Parathyroid adenoma (tissue), 2 donors: Measurements from ENCODE around the gene AGAP1.

Source experiments
- H2AFZ ChIP-seq: fragments of 300-600 bp; sonication (generic); one replicate; pipeline ENCODE4 v1.7.0; 2017; ENCODE audit warnings: antibody characterized with exemption, mild to moderate bottlenecking
- H3K27ac ChIP-seq: fragments of 300-600 bp; sonication (generic); one replicate; pipeline ENCODE4 v1.7.0; 2017
- H3K27me3 ChIP-seq: fragments of 300-600 bp; sonication (generic); one replicate; pipeline ENCODE4 v1.7.0; 2017; ENCODE audit warnings: low read length; ENCODE audit not compliant: control insufficient read depth, insufficient read depth
- H3K36me3 ChIP-seq: fragments of 300-600 bp; sonication (generic); one replicate; pipeline ENCODE4 v1.7.0; 2017; ENCODE audit warnings: low read length; ENCODE audit not compliant: control insufficient read depth, insufficient read depth
- H3K4me1 ChIP-seq: fragments of 300-600 bp; sonication (generic); one replicate; pipeline ENCODE4 v1.7.0; 2017; ENCODE audit warnings: control low read depth
- H3K4me2 ChIP-seq: fragments of 300-600 bp; sonication (generic); one replicate; pipeline ENCODE4 v1.7.0; 2017; ENCODE audit warnings: low read length
- H3K4me3 ChIP-seq: fragments of 300-600 bp; sonication (generic); one replicate; pipeline ENCODE4 v1.7.0; 2017; ENCODE audit warnings: low read depth, low read length
- H3K79me2 ChIP-seq: fragments of 300-600 bp; sonication (generic); one replicate; pipeline ENCODE4 v1.7.0; 2017; ENCODE audit warnings: control low read depth
- H3K9ac ChIP-seq: fragments of 300-600 bp; sonication (generic); one replicate; pipeline ENCODE4 v1.7.0; 2017; ENCODE audit warnings: mild to moderate bottlenecking
- H3K9me3 ChIP-seq: fragments of 300-600 bp; sonication (generic); one replicate; pipeline ENCODE4 v1.7.0; 2017; ENCODE audit warnings: low read length; ENCODE audit not compliant: control insufficient read depth
- TF ChIP-seq, protein P1 (sequence below): fragments of 300-600 bp; sonication (generic); IDR thresholded peaks from one replicate; pipeline ENCODE4 v1.7.0; 2017; ENCODE audit warnings: antibody characterized with exemption, mild to moderate bottlenecking
- donor health status: primary hyperparathyroidism.

The AGAP1 gene

GRCh38 chr2:235692076-235692475 lies 198.2 kb downstream of the AGAP1 start:
- Histone ChIP-seq H3K4me2 (no peak overlapping the region), H3K27ac (no peak overlapping the region), H3K36me3 (no peaks in the 10 kb centered on the region), H2AFZ (no peak overlapping the region), H3K9me3 (no peaks in the 10 kb centered on the region), H3K4me3 (no peak overlapping the region), H3K4me1 (peaks cover 4% of the 10 kb centered on the region), H3K9ac (no peak overlapping the region), H3K27me3 (no peaks in the 10 kb centered on the region), H3K79me2 (peaks cover 56% of the 10 kb centered on the region)
- TF ChIP-seq, protein P1, sequence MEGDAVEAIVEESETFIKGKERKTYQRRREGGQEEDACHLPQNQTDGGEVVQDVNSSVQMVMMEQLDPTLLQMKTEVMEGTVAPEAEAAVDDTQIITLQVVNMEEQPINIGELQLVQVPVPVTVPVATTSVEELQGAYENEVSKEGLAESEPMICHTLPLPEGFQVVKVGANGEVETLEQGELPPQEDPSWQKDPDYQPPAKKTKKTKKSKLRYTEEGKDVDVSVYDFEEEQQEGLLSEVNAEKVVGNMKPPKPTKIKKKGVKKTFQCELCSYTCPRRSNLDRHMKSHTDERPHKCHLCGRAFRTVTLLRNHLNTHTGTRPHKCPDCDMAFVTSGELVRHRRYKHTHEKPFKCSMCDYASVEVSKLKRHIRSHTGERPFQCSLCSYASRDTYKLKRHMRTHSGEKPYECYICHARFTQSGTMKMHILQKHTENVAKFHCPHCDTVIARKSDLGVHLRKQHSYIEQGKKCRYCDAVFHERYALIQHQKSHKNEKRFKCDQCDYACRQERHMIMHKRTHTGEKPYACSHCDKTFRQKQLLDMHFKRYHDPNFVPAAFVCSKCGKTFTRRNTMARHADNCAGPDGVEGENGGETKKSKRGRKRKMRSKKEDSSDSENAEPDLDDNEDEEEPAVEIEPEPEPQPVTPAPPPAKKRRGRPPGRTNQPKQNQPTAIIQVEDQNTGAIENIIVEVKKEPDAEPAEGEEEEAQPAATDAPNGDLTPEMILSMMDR = no peak

DNA sequence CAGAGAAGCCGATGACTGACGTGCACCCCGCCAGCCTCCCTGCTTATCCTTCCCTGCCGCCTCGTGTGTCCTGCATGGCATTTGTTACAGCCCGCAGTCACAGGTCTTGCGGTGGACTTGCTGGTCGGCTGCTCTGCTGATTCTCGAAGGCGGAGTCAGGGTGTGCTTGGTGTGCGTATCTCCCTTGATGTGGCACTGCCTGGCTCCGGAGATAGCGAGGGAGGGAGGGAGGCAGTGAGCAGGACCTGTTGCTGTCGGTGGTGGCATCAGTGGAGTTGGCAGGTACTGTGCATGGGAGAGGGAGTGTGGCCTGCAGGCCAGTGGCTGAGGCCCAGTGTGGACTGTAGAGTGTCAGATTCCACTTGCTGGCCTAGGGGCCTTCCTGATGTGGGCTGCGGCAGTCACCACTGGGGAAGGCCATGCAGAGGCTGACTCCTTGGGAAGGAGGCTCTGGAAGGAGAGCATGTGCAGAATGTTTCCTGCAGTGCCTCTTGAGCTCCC lies 198.9 kb downstream of the AGAP1 start:
- Histone ChIP-seq H3K4me1 (peaks cover 4% of the 10 kb centered on the region), H3K36me3 (no peaks in the 10 kb centered on the region)
- TF ChIP-seq, protein P1 = no peak

DNA sequence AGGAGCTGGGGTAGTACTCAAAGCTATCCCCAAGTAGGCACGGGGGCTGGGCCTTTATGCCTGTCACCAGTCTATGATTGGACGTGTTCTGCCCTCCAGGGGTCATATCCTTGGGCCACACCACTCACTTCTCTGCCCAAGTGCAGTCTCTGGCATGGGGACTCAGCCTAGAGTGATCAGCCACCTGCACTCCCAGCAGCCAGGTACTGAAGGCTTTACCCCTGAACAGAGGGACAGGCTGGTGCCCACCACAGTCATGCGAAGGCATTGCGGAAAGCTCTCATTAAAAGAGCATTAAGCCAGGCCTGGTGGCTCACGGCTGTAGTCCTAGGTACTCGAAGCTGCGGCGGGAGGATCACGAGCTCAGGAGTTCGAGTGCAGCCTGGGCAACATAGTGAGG lies 199.4 kb downstream of the AGAP1 start:
- Histone ChIP-seq H3K27ac (no peak overlapping the region), H3K9me3 (no peaks in the 10 kb centered on the region), H3K27me3 (no peaks in the 10 kb centered on the region), H3K4me1 (peaks cover 4% of the 10 kb centered on the region), H3K4me2 (no peak overlapping the region), H3K79me2 (peaks cover 51% of the 10 kb centered on the region), H2AFZ (no peak overlapping the region), H3K36me3 (no peaks in the 10 kb centered on the region), H3K4me3 (no peak overlapping the region), H3K9ac (no peak overlapping the region)
- TF ChIP-seq, protein P1 = no peak

More for the DNA sequence above, 198.9 kb downstream of the AGAP1 start:
- Histone ChIP-seq H3K9ac (no peak overlapping the region), H3K27ac (no peak overlapping the region), H3K79me2 (peaks cover 54% of the 10 kb centered on the region), H2AFZ (no peak overlapping the region), H3K4me3 (no peak overlapping the region), H3K27me3 (no peaks in the 10 kb centered on the region), H3K9me3 (no peaks in the 10 kb centered on the region), H3K4me2 (no peak overlapping the region)

DNA sequence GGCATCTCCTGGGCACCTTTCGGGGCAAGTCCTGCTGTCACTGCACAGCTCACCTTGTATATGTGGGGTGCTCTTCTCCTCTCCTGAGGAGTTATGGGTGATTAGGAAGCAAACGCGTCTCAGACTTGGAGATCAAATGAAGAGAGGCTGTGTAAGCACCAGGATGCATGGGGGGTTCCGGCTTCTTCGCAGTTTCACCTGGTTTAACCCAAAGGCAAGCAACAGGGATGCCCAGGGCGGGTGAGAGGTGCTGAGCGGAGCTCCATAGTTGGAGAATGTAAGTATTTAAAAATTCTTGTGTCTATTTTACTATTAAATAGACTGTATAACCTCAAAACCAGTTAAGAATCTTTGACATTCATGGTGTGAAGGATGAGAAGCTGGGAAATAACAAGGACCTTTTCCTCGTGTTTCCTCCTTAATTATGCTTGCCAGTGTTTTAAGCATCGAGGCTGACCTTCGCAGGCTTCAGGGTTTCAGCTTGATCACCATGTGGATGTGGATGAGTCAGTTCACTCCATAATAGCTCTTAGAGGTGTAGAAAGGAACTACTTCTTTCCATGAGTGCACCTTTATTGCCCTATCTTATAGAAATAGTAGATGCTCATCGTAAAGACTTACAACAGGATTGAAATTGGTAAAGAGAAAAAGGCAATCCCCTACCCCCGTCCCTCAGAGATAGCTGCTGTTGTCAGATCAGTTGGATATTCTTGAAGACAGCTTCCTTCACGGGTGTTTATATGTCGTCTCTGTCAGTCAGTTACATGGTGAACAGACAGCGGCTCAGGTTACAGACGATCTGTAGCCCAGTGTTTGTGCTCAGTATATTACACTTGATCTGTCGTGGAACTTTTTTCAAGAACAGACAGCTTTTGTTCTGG lies 201.1 kb downstream of the AGAP1 start:
- Histone ChIP-seq H3K9ac (no peak overlapping the region), H3K9me3 (no peaks in the 10 kb centered on the region), H2AFZ (no peak overlapping the region), H3K27me3 (no peaks in the 10 kb centered on the region), H3K27ac (no peak overlapping the region), H3K4me3 (no peak overlapping the region), H3K79me2 (peaks cover 40% of the 10 kb centered on the region), H3K4me2 (no peak overlapping the region), H3K4me1 (peaks cover 4% of the 10 kb centered on the region), H3K36me3 (no peaks in the 10 kb centered on the region)
- TF ChIP-seq, protein P1 = no peak

DNA sequence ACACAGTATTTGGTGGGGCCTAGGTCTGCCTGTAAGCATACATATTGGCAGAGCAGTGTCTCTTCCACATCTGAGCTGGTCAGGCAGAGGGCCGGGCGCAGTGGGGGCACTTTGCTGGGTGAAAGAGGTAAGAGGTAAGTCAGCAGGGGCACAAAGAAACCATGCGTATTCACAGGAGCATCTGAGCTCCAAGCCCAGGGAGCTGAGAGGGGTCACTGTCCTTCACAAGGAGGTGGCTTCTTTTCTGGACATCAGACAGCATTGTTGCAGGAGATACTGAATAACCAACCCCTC lies 201.7 kb downstream of the AGAP1 start:
- H3K4me1 ChIP-seq = peaks cover 4% of the 10 kb centered on the region
- no peak overlapping the region for H3K27ac ChIP-seq
- TF ChIP-seq, protein P1 = no peak
- H2AFZ ChIP-seq = no peak overlapping the region
- H3K9me3 ChIP-seq = no peaks in the 10 kb centered on the region
- no peak overlapping the region for H3K9ac ChIP-seq
- H3K4me2 ChIP-seq = no peak overlapping the region
- no peaks in the 10 kb centered on the region for H3K27me3 ChIP-seq
- no peaks in the 10 kb centered on the region for H3K36me3 ChIP-seq
- H3K79me2 ChIP-seq = peaks cover 37% of the 10 kb centered on the region
- no peak overlapping the region for H3K4me3 ChIP-seq
